SK-N-DZ (cell line): Measurements from ENCODE around the gene STK32B.

ENCODE experiments used
- DNase-seq: peaks from one replicate; pipeline ENCODE4 v3.0.0-alpha.2; 2015; ENCODE audit warnings: low spot score

STK32B gene

GRCh38 chr4:5067908-5068307, 16.6 kb downstream of the STK32B start:
- no peak for DNase-seq

DNA sequence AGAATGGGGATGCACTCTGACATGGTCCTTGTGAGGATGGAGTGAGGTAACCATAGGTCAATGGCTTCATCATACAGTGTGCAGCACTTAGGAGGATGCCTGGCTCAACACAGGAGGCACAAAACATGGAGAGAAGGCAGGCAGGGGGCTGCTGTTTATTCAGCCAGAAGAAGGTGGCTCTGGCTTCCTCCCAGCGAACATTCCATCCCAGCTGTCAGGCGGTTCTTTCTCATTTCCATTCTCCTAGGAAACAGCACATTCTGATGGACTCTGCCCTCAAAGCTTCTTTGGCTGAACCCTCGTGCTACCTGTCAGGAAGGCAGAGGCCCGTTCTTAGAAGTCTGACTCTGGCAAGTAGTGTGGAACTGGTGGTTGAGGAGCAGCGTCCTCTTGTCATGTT, 18.6 kb downstream of the STK32B start:
- no peak for DNase-seq

- no peak for DNase-seq
Observed at GRCh38 chr4:5072948-5073347, 21.7 kb downstream of the STK32B start.

GRCh38 chr4:5078009-5078408, 26.7 kb downstream of the STK32B start:
- no peak for DNase-seq

- DNase-seq: no peak
Observed at GRCh38 chr4:5079581-5079980, 28.3 kb downstream of the STK32B start.

GRCh38 chr4:5081441-5081999, 30.2 kb downstream of the STK32B start:
- DNase-seq: no peak

- no peak for DNase-seq
Observed at GRCh38 chr4:5082376-5082775, 31.1 kb downstream of the STK32B start.

DNA sequence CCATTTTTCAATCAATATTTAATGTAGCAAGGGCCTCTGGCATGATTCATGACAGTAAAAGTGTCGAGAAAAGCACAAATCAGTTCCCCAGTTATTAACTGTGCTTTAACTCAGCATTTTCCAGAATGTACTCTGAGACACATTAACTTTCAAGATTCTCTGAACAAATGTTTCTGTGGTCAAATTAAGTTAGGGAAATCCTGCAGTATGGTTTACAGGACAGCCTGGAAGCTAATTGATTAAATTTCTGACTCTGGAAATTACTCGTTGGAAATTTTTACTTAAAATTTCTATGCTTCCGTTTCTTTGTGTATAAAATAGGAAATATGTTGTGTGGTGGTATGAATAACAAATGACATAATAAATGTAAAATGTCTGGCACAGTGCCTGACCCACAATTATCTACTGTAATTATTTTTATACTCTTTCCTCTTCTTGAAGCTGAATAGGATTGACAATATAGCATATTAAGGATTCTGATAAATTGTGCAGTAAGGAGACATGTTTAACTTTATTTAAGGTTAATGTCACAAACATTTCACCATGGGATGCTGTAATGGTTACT, 33.7 kb downstream of the STK32B start:
- no peak for DNase-seq

GRCh38 chr4:5086535-5086934, 35.3 kb downstream of the STK32B start:
- no peak for DNase-seq

GRCh38 chr4:5096261-5096660, 45.0 kb downstream of the STK32B start:
- DNase-seq: no peak

GRCh38 chr4:5098176-5098575, 46.9 kb downstream of the STK32B start:
- DNase-seq: no peak

DNA sequence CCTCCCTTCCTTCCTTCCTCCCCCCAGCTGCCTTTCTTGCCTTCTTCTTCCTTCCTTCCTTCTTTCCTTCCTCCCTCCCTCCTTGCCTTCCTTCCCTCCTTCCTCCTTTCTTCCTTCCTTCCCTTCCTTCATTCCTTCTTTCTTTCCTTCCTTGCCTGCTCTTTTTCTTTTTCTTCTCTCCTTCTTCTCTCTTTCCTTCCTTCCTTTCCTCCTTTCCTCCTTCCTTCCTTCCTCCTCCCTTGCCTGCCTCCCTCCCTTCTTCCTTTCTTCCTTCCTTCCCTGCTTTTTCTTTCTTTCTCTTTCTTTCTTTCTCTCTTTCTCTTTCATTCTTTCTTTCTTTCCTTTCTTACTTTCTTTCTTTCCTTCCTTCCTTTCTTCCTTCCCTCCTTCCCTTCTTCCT, 49.1 kb downstream of the STK32B start:
- DNase-seq: no peak

GRCh38 chr4:5100986-5101385, 49.7 kb downstream of the STK32B start:
- no peak for DNase-seq

GRCh38 chr4:5101571-5101970, 50.3 kb downstream of the STK32B start:
- DNase-seq: no peak

DNA sequence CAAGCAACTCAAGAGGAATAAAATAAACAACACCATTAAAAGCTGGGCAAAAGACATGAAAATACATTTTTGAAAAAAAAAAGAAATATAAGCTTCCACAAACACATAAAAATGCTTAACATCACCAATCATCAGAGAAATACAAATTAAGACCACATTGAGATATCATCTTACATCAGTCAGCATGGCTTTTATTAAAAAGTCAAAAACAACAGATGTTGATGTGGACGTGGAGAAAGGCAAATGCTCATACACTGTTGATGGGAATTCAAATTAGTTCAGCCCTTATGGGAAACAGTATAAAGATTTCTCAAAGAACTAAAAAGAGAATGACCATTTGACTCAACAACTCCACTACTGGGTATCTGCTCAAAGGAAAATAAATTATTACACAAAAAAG, 59.6 kb downstream of the STK32B start:
- no peak for DNase-seq

DNA sequence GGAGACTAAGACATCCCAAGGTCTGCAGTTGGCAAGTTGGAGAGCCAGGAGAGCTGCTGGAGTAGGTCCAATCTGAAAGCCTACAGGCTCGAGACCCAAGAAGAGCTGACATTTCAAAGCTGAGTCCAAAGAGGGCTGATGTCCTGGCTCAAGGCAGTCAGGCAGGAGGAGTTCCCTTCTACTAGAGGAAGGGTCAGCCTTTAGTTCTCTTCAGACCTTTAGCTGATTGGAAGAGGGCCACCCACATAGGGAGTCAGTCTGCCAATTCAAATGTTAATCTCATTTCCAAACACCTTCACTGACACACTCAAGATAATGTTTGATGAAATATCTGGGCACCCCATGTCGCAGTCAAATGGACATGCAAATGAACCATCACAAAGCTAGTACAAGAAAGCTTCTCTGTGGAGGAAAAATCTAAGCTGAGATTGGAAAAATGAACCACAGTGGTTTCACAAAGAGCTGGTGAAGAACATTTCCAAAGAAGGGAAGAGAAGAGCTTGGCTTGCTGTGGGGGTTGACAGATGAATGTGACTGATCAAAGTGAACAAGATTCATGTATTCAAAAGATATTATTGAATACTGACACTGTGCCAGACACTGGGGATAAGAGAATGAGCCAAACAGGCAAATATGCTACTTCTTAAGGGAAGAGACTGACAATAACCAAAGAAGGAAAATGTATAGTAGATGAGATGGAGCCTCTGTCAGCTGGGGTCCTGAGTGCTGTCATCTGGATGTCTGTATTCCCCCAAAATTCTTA, 61.2 kb downstream of the STK32B start:
- no peak for DNase-seq

- no peak for DNase-seq
Observed at GRCh38 chr4:5114950-5115349, 63.7 kb downstream of the STK32B start.

- no peak for DNase-seq
Observed at GRCh38 chr4:5118091-5118786, 67.0 kb downstream of the STK32B start.

DNA sequence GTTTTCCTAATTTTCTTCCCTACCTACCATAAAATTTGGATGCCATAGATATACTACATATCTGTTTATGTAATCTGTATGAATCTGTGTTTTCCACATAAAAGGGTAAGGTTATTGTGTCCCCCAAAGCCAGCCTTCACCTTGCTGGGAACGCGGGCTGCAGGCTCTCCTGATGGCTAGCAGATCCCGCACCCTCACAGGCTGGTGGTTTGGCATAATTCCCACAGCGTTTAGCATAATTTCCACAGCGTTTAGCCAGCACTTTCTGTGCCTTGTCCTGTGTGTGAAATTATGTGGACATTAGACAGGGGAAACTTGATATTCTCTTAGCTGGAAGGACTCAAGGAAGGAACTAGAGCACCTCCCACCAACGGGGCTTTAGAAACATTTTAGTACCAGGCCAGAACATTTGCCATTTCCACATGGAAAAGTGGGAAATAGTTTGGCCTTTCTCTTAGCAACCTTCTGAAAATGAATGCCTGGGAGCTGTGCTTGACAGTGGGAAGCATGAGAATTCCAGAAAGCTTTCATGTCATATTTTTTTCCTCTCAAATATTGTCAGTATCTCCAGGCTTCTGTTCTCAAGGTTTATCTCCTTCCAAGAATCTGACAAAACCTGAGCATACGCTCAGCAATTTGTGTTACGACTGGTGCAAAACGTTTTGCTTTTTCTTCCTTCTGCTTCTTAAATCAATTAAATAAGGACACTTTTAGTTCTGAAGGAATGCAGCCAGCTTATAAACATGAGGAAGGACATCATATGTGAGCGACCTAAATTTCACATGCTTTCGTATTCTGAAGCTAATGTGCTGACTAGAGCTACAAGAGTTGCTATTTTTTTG, 67.9 kb downstream of the STK32B start:
- no peak for DNase-seq

DNA sequence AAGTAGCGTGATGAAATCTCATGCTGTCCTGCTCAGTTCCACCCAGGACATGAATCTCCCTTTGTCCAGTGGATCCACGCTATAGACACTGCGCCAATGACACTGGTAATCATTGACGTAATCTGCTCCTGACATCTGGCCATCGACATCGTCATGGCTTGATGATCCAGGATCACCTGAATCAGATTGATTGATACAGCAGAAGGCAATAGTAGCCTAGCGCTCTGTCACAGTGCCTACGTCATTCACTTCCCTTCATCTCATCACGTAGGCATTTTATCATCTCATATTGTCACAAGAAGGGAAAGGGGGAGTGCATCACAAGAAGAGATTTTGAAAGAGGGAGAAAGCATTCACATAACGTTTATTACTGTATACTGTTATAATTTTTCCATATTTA, 68.8 kb downstream of the STK32B start:
- no peak for DNase-seq

GRCh38 chr4:5120468-5120867, 69.2 kb downstream of the STK32B start:
- no peak for DNase-seq

GRCh38 chr4:5122114-5122513, 70.8 kb downstream of the STK32B start:
- no peak for DNase-seq
